Right lobe of liver (tissue), 6 donors: ENCODE measurements around the gene ENPP6. TPM values are rescaled to one million over a fixed set of nuclear protein-coding genes. Genes with fewer than 3 reads are reported as not detected.
A peak's percentile ranks its signal among the peaks of the same experiment; 100 is the strongest.

Experiments used
- ATAC-seq, 4 donors: fragments of 200-7000 bp; cut with Tn5 transposase; one replicate each; pipeline ENCODE4 v1.9.1; 2020; ENCODE audit warnings: mild to moderate bottlenecking in 4 of 4, moderate library complexity in 4 of 4
- DNase-seq, 3 donors: peaks; one replicate each; pipeline ENCODE4 v3.0.0-alpha.2; 2020
- H3K27ac ChIP-seq, 3 donors: fragments of 200-600 bp; one replicate each; pipeline ENCODE4 v1.8.0; 2022
- H3K27me3 ChIP-seq, 2 donors: fragments of 200-600 bp; one replicate each; pipeline ENCODE4 v1.8.0; 2022
- H3K36me3 ChIP-seq, 4 donors: fragments of 200-600 bp; sonication (generic) in 1 of 4; one replicate each; pipeline versions ENCODE4 v1.5.1 to v1.8.0; 2017 to 2022; ENCODE audit warnings: control low read depth in 1 of 4
- H3K4me1 ChIP-seq, 4 donors: fragments of 200-600 bp; sonication (generic) in 1 of 4; one replicate each; pipeline versions ENCODE4 v1.5.1 to v1.8.0; 2017 to 2022; ENCODE audit warnings: control low read depth in 1 of 4
- H3K4me3 ChIP-seq, 3 donors: fragments of 200-600 bp; one replicate each; pipeline ENCODE4 v1.8.0; 2022
- H3K9me3 ChIP-seq, 4 donors: fragments of 200-600 bp; sonication (generic) in 1 of 4; one replicate each; pipeline versions ENCODE4 v1.5.1 to v1.8.0; 2017 to 2022; ENCODE audit warnings: control low read depth in 1 of 4
- CTCF ChIP-seq, 4 donors: fragments of 200-600 bp in 3 of 4; fragments of 450-650 bp in 1 of 4; IDR thresholded peaks; one replicate each; pipeline versions ENCODE4 v1.5.1 to v1.8.0; 2016 to 2022; ENCODE audit warnings: antibody characterized with exemption in 4 of 4, mild to moderate bottlenecking in 2 of 4
- POLR2A ChIP-seq: fragments of 450-650 bp; IDR thresholded peaks from one replicate; pipeline ENCODE4 v1.6.1; 2017; ENCODE audit warnings: antibody characterized with exemption, mild to moderate bottlenecking
- WGBS: methylation state at CpG from one replicate; pipeline ENCODE4 v1.1.6; 2018; ENCODE audit warnings: low coverage, low lambda C conversion rate; ENCODE audit not compliant: insufficient coverage; ENCODE audit errors: missing lambda C conversion rate; 5-methylcytosine and 5-hydroxymethylcytosine counted together
- intact Hi-C, 2 donors: fragments of 100-400 bp; cut with DNase I; formaldehyde crosslinking; loops; one replicate each; pipeline versions ENCODE4 v1.11.2 to v1.14.1; 2022
- total RNA-seq, 6 experiments: library from RNA; depleted of rRNA in 2 of 6; stranded (reverse); fragments of >200 nt in 2 of 6; fragmentation: NEBNext Ultra II Directional in 3 of 6; extraction: Animal tissue kit (Norgen Biotek cat#: 25700) in 3 of 6; gene quantifications; one replicate each; pipeline versions ENCODE4 v1.1.0 to v1.2.4, GENCODE V29; 2016 to 2023
- donor health status: DM: no; HTN: yes; CAD: no.
- donor health status: DM: no; HTN: no; CAD: no.
- donor health status: DM: no; HTN: no; CAD: no.
- donor health status: DM: no; HTN: yes; CAD: no.
- donor health status: DM: no; HTN: yes; CAD: no.

Gene ENPP6
- total RNA-seq, 6 experiments from 2014 or later, result 0.06 to 0.42 TPM; not detected in 4

- ATAC-seq (no peak), DNase-seq (no peak)
- TF ChIP-seq POLR2A (no peak), CTCF (IDR thresholded peaks at IDR 0.05) (no peak)
- Histone ChIP-seq H3K27ac (no peak overlapping the region), H3K4me1 (no peaks in the 10 kb centered on the region), H3K36me3 (no peaks in the 10 kb centered on the region), H3K9me3 (no peaks in the 10 kb centered on the region), H3K27me3 (no peaks in the 10 kb centered on the region), H3K4me3 (no peak overlapping the region)
- intact Hi-C loops, result no loop called here
- WGBS, result 57% methylated on average over 5 of the region's 8 CpGs
These were observed 137.0 kb downstream of the ENPP6 start for GRCh38 chr4:184080674-184081073.

- TF ChIP-seq POLR2A (no peak), CTCF (IDR thresholded peaks at IDR 0.05) (no peak)
- Histone ChIP-seq H3K36me3 (no peaks in the 10 kb centered on the region), H3K27ac (no peak overlapping the region), H3K4me3 (no peak overlapping the region), H3K27me3 (no peaks in the 10 kb centered on the region), H3K4me1 (no peaks in the 10 kb centered on the region), H3K9me3 (no peaks in the 10 kb centered on the region)
- no peak for ATAC-seq
- no peak for DNase-seq
- intact Hi-C loops, result no loop called here
- 92% methylated on average over 5 of the region's 5 CpGs for WGBS
These were observed 142.8 kb downstream of the ENPP6 start for GRCh38 chr4:184074677-184075388.

GRCh38 chr4:184067931-184068554 lies 149.6 kb downstream of the ENPP6 start:
- DNase-seq (no peak), ATAC-seq (no peak)
- intact Hi-C loops, result no loop called here
- no peak overlapping the region for H3K27ac ChIP-seq
- 78% methylated on average over 8 of the region's 9 CpGs for WGBS
- TF ChIP-seq POLR2A, result no peak
- no peak for TF ChIP-seq CTCF (IDR thresholded peaks at IDR 0.05)
- no peak overlapping the region for H3K4me3 ChIP-seq
- H3K4me1 ChIP-seq, result peaks cover 0 to 36% (median 14%) of the 10 kb centered on the region in 4 donors
- H3K9me3 ChIP-seq, result no peaks in the 10 kb centered on the region
- no peaks in the 10 kb centered on the region for H3K27me3 ChIP-seq
- no peaks in the 10 kb centered on the region for H3K36me3 ChIP-seq

GRCh38 chr4:184066584-184067300 lies 150.9 kb downstream of the ENPP6 start:
- peaks cover 0 to 36% (median 14%) of the 10 kb centered on the region in 4 donors for H3K4me1 ChIP-seq
- H3K27me3 ChIP-seq, result no peaks in the 10 kb centered on the region
- TF ChIP-seq POLR2A, result no peak
- no peak for TF ChIP-seq CTCF (IDR thresholded peaks at IDR 0.05)
- peak overlapping the region; percentile 9 to 51 (median 48) for H3K27ac ChIP-seq
- peak; percentile 79 to 89 (median 86) for ATAC-seq
- H3K36me3 ChIP-seq, result no peaks in the 10 kb centered on the region
- H3K9me3 ChIP-seq, result no peaks in the 10 kb centered on the region
- peak in 2 of 3 donors; percentile 27 to 79 for DNase-seq
- peak overlapping the region in 1 of 3 donors; percentile 19 for H3K4me3 ChIP-seq
- intact Hi-C loops, result no loop called here
- WGBS, result 15% methylated on average over 9 of the region's 9 CpGs
